Esophagus muscularis mucosa (tissue), 4 donors: ENCODE results near the gene MTFMT. TPM values are rescaled to one million over a fixed set of nuclear protein-coding genes. Genes with fewer than 3 reads are reported as not detected.
"Not testable (repeated sequence)": the region's sequence is repeated elsewhere in the genome, so short reads cannot be mapped to it uniquely, and the experiment has no call there.

Source experiments
- DNase-seq: peaks from one replicate; pipeline ENCODE4 v3.0.0-alpha.2; 2017; ENCODE audit errors: extremely low spot score
- H3K27ac ChIP-seq, 4 donors: fragments of 200-600 bp; sonication (generic); replicated peaks in 1 of 4; 1 replicate in 3 of 4; 2 replicates in 1 of 4; pipeline ENCODE4 v1.5.1; 2016 to 2019; ENCODE audit warnings: mild to moderate bottlenecking in 1 of 4
- H3K27me3 ChIP-seq, 4 donors: fragments of 200-600 bp; sonication (generic); one replicate each; pipeline versions ENCODE4 v1.5.1 to v1.6.0; 2016 to 2019
- H3K36me3 ChIP-seq, 4 donors: fragments of 200-600 bp; sonication (generic); one replicate each; pipeline ENCODE4 v1.5.1; 2016 to 2019
- H3K4me1 ChIP-seq, 4 donors: fragments of 200-600 bp; sonication (generic); one replicate each; pipeline ENCODE4 v1.5.1; 2016 to 2019
- H3K4me3 ChIP-seq, 4 donors: fragments of 200-600 bp; sonication (generic); 1 replicate in 2 of 4; 2 replicates in 2 of 4; pipeline ENCODE4 v1.5.1; 2016 to 2019; ENCODE audit warnings: mild to moderate bottlenecking in 4 of 4, moderate library complexity in 1 of 4
- H3K9me3 ChIP-seq, 4 donors: fragments of 200-600 bp; sonication (generic); 1 replicate in 3 of 4; 2 replicates in 1 of 4; pipeline ENCODE4 v1.5.1; 2016 to 2019
- CTCF ChIP-seq, 3 experiments: fragments of 200-600 bp in 2 of 3; fragments of 450-650 bp in 1 of 3; sonication (generic) in 2 of 3; IDR thresholded peaks; one replicate each; pipeline ENCODE4 v1.5.1; 2017 to 2019; ENCODE audit warnings: antibody characterized with exemption in 3 of 3, mild to moderate bottlenecking in 2 of 3, moderate library complexity in 1 of 3
- EP300 ChIP-seq: sonication (generic); formaldehyde crosslinking; IDR thresholded peaks from one replicate; pipeline ENCODE4 v1.6.1; 2017; ENCODE audit warnings: antibody characterized with exemption
- POLR2A ChIP-seq: fragments of 450-650 bp; IDR thresholded peaks from one replicate; pipeline ENCODE4 v1.6.1; 2017; ENCODE audit warnings: antibody characterized with exemption, moderate library complexity, mild to moderate bottlenecking, low read depth
- POLR2AphosphoS5 ChIP-seq, 2 donors: sonication (generic); formaldehyde crosslinking; IDR thresholded peaks; one replicate each; pipeline ENCODE4 v1.6.1; 2017; ENCODE audit warnings: antibody characterized with exemption in 2 of 2
- WGBS: methylation state at CpG from one replicate; pipeline ENCODE4 v1.1.5; 2018; 5-methylcytosine and 5-hydroxymethylcytosine counted together
- intact Hi-C: fragments of 100-400 bp; cut with DNase I; formaldehyde crosslinking; loops from one replicate; pipeline ENCODE4 v1.15.1; 2023
- total RNA-seq, 4 donors: library from RNA; depleted of rRNA; stranded (reverse); fragments of >200 nt; gene quantifications; one replicate each; pipeline versions ENCODE4 v1.1.0 to v1.2.1, GENCODE V29; 2016

MTFMT gene
- total RNA-seq, 4 donors from 2014 or later: 26.3 to 29.9 (median 29.4) TPM

DNA sequence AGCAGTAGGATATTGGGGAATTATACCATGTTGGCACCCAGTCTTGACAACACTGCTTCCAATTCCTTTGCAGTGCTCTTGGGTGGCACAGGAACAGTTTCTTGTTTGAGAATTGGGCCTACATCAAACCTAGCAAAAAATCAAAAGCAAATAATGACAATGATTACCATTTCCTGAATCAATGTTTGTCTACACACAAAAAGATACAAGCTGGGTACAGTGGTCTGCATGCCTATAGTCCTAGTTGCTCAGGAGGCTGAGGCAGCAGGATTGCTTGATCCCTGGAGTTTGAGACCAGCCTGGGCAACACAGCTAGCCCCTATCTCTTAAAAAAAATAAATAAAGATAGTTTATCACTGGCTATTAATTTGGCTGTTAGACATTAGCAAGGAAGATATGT lies 8.0 kb downstream of the MTFMT start:
- TF ChIP-seq POLR2AphosphoS5 (IDR thresholded peaks at IDR 0.05) (no peak), POLR2A (no peak), CTCF (IDR thresholded peaks at IDR 0.05) (no peak), EP300 (no peak)
- intact Hi-C loops: no loop called here
- H3K4me1 ChIP-seq: no peaks in the 10 kb centered on the region
- no peaks in the 10 kb centered on the region for H3K27me3 ChIP-seq
- H3K36me3 ChIP-seq: peaks cover 20 to 96% (median 72%) of the 10 kb centered on the region in 4 donors
- H3K9me3 ChIP-seq: no peaks in the 10 kb centered on the region
- no peak for DNase-seq
- H3K27ac ChIP-seq: no peak overlapping the region
- no peak overlapping the region for H3K4me3 ChIP-seq

DNA sequence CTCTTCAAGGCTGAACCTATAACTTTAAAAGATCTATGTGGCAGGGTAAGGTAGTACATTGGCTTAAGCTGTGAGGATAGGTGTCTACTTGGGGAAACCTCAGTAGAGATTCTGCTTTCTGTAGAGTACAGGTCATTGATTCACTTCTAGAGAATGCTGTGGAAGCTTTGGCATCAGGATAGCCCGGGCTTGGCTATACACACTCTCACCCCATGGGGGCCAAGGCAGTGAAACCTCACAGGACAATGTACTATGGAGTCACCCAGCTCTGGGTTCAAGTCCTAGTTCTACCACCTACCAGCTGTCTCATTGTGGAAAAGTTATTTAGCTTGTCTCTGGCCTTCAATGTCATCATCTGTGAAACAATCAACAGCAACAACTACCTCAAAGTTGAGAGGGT lies 9.0 kb downstream of the MTFMT start:
- Histone ChIP-seq H3K27me3 (no peaks in the 10 kb centered on the region), H3K4me1 (no peaks in the 10 kb centered on the region), H3K9me3 (no peaks in the 10 kb centered on the region), H3K36me3 (peaks cover 27 to 96% (median 72%) of the 10 kb centered on the region in 4 donors), H3K27ac (no peak overlapping the region), H3K4me3 (no peak overlapping the region)
- 88% methylated on average over 1 of the region's 1 CpG for WGBS
- TF ChIP-seq CTCF (IDR thresholded peaks at IDR 0.05): no peak
- no peak for TF ChIP-seq POLR2AphosphoS5 (IDR thresholded peaks at IDR 0.05)
- TF ChIP-seq EP300: no peak
- no peak for TF ChIP-seq POLR2A
- intact Hi-C loops: no loop called here
- DNase-seq: no peak

DNA sequence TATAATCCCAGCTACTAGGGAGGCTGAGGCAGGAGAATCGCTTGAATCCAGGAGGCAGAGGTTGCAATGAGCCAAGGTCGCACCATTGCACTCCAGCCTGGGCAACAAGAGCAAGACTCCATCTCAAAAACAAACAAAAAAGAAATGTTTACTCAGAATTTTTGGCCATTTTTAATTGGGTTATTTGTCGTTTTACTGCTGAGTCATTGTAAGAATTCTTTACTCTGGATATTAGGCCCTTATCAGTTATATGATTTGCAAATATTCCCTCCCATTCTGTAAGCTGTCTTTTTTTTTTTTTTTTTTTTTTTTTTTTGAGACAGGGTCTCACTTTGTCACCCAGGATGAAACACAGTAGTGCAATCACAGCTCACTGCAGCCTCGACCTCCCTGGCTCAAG lies 18.2 kb downstream of the MTFMT start:
- H3K4me1 ChIP-seq, intact Hi-C loops, H3K4me3 ChIP-seq, DNase-seq, H3K27me3 ChIP-seq, H3K27ac ChIP-seq, H3K9me3 ChIP-seq: not testable (repeated sequence)
- WGBS: 97% methylated on average over 4 of the region's 4 CpGs
- H3K36me3 ChIP-seq: peaks cover 33 to 74% (median 50%) of the 10 kb centered on the region in 4 donors

- H3K27me3 ChIP-seq: no peaks in the 10 kb centered on the region
- H3K36me3 ChIP-seq: peaks cover 12 to 74% (median 41%) of the 10 kb centered on the region in 4 donors
- peaks cover 0 to 7% (median 0%) of the 10 kb centered on the region in 4 donors for H3K9me3 ChIP-seq
- intact Hi-C loops: no loop called here
- WGBS: 62% methylated on average over 2 of the region's 2 CpGs
- H3K27ac ChIP-seq: no peak overlapping the region
- no peak overlapping the region for H3K4me3 ChIP-seq
- no peaks in the 10 kb centered on the region for H3K4me1 ChIP-seq
- DNase-seq: no peak
- TF ChIP-seq CTCF (IDR thresholded peaks at IDR 0.05) (no peak), POLR2A (no peak), EP300 (no peak), POLR2AphosphoS5 (IDR thresholded peaks at IDR 0.05) (no peak)
Observed at GRCh38 chr15:65008983-65009382, 20.5 kb downstream of the MTFMT start.

GRCh38 chr15:65006876-65007275 lies 22.6 kb downstream of the MTFMT start:
- H3K4me3 ChIP-seq: no peak overlapping the region
- H3K36me3 ChIP-seq: peaks cover 0 to 75% (median 34%) of the 10 kb centered on the region in 4 donors
- WGBS: 95% methylated on average over 3 of the region's 3 CpGs
- TF ChIP-seq POLR2AphosphoS5 (IDR thresholded peaks at IDR 0.05): no peak
- intact Hi-C loops: no loop called here
- H3K4me1 ChIP-seq: no peaks in the 10 kb centered on the region
- no peaks in the 10 kb centered on the region for H3K9me3 ChIP-seq
- no peaks in the 10 kb centered on the region for H3K27me3 ChIP-seq
- H3K27ac ChIP-seq: no peak overlapping the region
- DNase-seq: no peak

GRCh38 chr15:65004993-65005392 lies 24.4 kb downstream of the MTFMT start:
- no peak for TF ChIP-seq POLR2A
- TF ChIP-seq EP300: no peak
- TF ChIP-seq CTCF (IDR thresholded peaks at IDR 0.05): no peak
- no peak for TF ChIP-seq POLR2AphosphoS5 (IDR thresholded peaks at IDR 0.05)
- H3K27me3 ChIP-seq: no peaks in the 10 kb centered on the region
- DNase-seq: no peak
- no peaks in the 10 kb centered on the region for H3K9me3 ChIP-seq
- H3K27ac ChIP-seq: no peak overlapping the region
- WGBS: 91% methylated on average over 3 of the region's 3 CpGs
- H3K4me1 ChIP-seq: no peaks in the 10 kb centered on the region
- H3K4me3 ChIP-seq: no peak overlapping the region
- intact Hi-C loops: no loop called here
- peaks cover 0 to 65% (median 32%) of the 10 kb centered on the region in 4 donors for H3K36me3 ChIP-seq
